ENCODE data around the gene NCCRP1.

Gene NCCRP1

DNA sequence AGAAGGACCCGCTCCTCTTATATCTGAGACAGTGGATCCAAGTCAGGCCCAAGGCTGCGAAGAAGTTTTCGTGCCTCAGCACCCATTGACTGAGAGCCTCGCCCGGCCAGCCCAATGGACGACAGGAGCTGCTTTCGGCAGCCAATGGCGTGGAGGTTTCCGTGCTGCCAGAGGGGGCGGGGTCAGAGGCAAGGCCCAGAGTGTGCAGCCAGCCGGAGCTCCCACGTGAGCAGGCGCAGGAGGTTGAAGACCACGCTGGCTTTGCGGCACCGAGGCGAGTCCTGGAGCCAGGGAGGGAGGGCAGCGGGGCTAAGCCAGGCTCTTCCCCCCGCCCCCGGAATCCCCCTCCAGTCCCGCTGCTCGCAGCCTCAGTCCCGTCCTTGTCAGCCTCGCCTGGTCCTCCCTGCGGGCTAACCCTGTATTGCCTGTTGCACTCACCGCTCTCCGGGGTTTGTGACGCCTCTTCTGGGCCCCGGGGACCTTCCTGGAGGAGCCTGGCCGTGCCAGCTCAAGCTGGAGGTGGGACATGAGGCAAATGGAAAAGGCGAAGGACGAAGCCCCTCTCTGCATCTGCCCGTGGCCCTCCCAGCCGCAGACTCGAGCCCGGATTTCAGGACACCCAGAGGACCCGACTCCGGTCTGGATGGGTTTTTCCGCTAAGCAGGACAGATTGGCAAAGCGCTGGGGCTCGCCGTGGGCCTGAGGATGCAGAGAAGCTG is 50.3 kb downstream of the NCCRP1 start:
- no peak for DNase-seq (ENCODE audit: low read depth)

DNA sequence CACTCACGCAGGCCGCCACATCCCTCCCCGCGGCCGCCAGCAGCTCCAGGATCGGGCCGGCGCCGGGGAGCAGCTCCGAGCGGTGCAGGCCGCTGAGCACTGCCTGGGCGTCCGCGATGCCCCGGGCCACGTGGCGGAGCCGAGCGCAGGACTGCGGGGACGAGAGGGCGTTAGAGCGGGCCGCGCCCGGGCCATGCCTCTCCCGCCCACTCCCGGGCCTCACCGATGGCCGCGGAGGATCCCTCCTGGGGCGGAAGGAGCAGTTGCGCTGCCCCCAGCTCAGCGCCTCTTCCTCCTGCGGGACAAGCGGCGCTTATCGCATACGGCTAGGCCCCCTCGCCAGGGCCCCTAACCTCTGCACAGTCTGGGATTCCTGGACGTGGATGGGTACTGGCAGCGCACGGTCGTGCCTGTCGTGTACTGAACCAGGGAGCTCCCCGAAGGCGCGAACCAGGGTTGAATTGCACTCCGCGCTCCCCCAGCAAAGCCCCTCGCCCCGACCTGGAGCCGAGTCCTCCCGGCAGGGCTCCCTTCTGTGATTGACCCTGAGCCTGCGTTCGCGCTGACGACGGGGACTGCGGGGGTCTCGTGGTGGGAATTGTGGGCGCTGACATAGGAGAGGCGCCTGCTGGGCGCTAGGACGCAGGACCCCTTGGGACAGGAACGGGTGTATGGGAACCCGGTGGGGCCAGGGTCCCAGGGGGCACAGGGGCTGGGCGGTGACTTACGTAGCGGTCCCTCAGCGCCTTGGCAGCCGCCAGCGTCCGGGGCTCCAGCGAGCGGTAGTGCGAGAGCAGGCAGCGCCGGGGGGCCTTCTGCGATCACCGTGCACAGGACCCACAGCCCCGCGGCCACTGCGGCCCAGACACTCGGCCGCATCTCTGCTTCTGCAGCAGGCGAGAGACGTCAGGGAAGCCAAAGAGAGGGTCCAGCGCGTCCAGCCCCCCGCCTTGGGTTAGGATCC is 51.2 kb downstream of the NCCRP1 start:
- no peak for DNase-seq (ENCODE audit: low read depth)

GRCh38 chr19:39248806-39249205 is 52.0 kb downstream of the NCCRP1 start, which contains the start of gene IFNL4:
Gene IFNL4, minus strand, starts transcription at chr19:39248856.
- DNase-seq (ENCODE audit: low read depth): no peak

GRCh38 chr19:39251081-39251480 is 54.3 kb downstream of the NCCRP1 start:
- no peak for DNase-seq (ENCODE audit: low read depth)

All from T-helper 22 cell (primary cell).